Right forelimb (tissue), 1 donor: ENCODE data around the gene CPNE7.

Experiments
- DNase-seq: peaks from one replicate; pipeline ENCODE4 v3.0.0-alpha.2; 2018

The CPNE7 gene

GRCh38 chr16:89607937-89608740 lies 32.6 kb downstream of the CPNE7 start:
- no peak for DNase-seq

- DNase-seq: no peak
Measured at GRCh38 chr16:89610108-89610453, 34.5 kb downstream of the CPNE7 start.

GRCh38 chr16:89612415-89613166 lies 37.0 kb downstream of the CPNE7 start:
- DNase-seq: no peak

GRCh38 chr16:89613231-89613953 lies 37.8 kb downstream of the CPNE7 start, which contains the start of gene DPEP1:
TSS of gene DPEP1 (plus strand) at chr16:89613642. CDS start at chr16:89630411, 16,769 bp downstream.
- no peak for DNase-seq

GRCh38 chr16:89613954-89614459 lies 38.4 kb downstream of the CPNE7 start:
- no peak for DNase-seq

GRCh38 chr16:89615176-89615575 lies 39.6 kb downstream of the CPNE7 start:
- DNase-seq: no peak

GRCh38 chr16:89615596-89616090 lies 40.1 kb downstream of the CPNE7 start:
- no peak for DNase-seq

- DNase-seq: no peak
Measured at GRCh38 chr16:89616623-89617022, 41.1 kb downstream of the CPNE7 start.

- DNase-seq: no peak
Measured at GRCh38 chr16:89617036-89617435, 41.5 kb downstream of the CPNE7 start.

- DNase-seq: no peak
Measured at GRCh38 chr16:89618109-89618998, 42.8 kb downstream of the CPNE7 start.

- no peak for DNase-seq
Measured at GRCh38 chr16:89619840-89620239, 44.3 kb downstream of the CPNE7 start.

- DNase-seq: no peak
Measured at GRCh38 chr16:89620406-89620841, 44.9 kb downstream of the CPNE7 start.

- no peak for DNase-seq
Measured at GRCh38 chr16:89621136-89621697, 45.7 kb downstream of the CPNE7 start.

GRCh38 chr16:89621698-89622409 lies 46.3 kb downstream of the CPNE7 start:
- no peak for DNase-seq

GRCh38 chr16:89623511-89624261 lies 48.1 kb downstream of the CPNE7 start:
- DNase-seq: no peak

GRCh38 chr16:89624777-89625761 lies 49.5 kb downstream of the CPNE7 start:
- no peak for DNase-seq

- no peak for DNase-seq
Measured at GRCh38 chr16:89629827-89630610, 54.5 kb downstream of the CPNE7 start.

- DNase-seq: no peak
Measured at GRCh38 chr16:89633064-89633631, 57.6 kb downstream of the CPNE7 start.
